ENCODE results near the gene ZCCHC3.

The ZCCHC3 gene

DNA sequence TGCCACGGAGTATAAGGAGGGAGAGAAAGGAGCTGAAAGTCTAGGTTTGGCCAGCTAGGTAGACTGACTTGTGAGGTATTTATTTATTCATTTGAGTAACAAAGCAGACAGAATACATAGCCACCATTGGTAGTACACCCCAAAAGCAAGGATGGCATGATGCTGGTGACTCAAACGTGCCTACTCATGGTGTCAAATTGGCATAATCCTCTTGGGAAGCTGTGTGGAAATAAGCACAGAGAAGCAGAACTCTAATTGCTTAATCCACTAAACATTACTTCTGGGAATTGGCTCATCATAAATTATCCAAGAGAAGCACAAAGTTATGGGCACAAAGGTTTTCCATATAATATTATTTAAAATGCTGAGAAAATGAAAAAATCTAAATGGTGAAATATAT, 37.4 kb upstream of the ZCCHC3 start:
- TF ChIP-seq, protein P1, sequence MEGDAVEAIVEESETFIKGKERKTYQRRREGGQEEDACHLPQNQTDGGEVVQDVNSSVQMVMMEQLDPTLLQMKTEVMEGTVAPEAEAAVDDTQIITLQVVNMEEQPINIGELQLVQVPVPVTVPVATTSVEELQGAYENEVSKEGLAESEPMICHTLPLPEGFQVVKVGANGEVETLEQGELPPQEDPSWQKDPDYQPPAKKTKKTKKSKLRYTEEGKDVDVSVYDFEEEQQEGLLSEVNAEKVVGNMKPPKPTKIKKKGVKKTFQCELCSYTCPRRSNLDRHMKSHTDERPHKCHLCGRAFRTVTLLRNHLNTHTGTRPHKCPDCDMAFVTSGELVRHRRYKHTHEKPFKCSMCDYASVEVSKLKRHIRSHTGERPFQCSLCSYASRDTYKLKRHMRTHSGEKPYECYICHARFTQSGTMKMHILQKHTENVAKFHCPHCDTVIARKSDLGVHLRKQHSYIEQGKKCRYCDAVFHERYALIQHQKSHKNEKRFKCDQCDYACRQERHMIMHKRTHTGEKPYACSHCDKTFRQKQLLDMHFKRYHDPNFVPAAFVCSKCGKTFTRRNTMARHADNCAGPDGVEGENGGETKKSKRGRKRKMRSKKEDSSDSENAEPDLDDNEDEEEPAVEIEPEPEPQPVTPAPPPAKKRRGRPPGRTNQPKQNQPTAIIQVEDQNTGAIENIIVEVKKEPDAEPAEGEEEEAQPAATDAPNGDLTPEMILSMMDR (IDR thresholded peaks at IDR 0.05; ENCODE audit: insufficient read depth, low read depth, low read length, missing control alignments) = no peak

DNA sequence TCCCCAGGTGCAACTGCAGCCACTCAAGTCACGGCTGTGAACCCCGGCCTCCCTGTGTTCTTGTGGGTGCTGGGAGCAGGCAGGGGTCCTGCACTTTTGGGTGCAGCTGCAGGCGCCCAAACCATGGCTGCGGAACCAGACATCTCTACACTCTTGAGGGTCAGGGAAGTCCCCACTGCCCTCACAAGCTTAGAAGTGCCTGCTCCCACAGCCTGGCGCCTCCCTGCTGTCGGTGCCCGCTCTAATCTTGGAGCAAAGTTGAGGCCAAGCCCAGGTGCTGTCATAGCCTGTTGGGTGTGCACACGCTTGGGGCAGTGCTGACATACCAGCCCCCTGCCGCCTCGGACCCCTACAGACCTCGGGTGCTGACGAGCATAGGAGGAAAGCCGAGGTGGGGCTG, 33.7 kb upstream of the ZCCHC3 start:
- no peak for DNase-seq (ENCODE audit: low read depth)
- no peak overlapping the region for H3K4me3 ChIP-seq (ENCODE audit: low read length)
- TF ChIP-seq, protein P1 (IDR thresholded peaks at IDR 0.05; ENCODE audit: insufficient read depth, low read depth, low read length, missing control alignments) = no peak

More for the DNA sequence above, 37.4 kb upstream of the ZCCHC3 start:
- H3K4me3 ChIP-seq (ENCODE audit: low read length) = no peak overlapping the region
- DNase-seq (ENCODE audit: low read depth) = no peak

DNA sequence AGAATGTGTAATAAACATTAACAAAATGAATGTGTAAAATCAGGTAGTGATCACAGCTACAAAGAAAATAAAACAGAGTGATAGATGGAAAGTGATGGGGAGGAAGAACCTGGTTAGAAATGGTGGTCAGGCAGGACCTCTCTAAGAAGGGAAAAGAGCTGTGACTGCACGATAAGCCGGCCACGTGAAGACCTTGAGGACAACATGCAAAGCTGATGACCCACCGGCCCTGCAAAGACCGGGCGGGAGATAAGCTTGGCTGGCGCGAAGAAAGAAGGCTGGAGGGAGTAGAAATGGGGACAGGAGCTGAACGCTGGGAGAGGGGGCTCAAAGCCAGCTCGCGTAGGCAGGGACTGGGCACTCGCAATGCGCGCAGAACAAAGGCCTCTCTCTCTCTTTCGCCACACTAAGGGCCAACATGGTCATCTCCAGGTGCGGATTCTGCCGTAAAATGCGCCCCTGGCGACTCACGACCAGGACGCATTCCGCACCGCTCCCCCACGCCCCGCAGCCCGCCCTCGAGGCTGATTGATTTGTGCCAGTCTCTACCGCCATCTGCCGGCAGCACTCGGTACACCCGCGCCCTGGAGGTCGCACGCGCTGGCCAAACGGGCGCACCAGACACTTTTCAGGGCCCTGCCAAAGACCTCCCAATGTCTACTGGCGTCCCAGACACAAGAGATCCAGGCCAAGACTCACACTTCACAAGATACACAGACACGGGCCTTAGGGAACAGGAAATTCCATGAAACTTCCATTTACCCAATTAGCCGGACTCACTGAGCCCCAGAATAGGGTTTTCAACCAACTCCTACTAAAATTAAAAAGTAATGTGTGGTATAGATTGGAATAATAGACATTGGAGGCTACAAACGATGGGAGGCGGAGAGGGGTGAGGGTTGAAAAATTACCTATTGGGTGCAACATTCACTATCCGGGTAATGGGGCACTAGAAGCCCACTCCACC, 30.5 kb upstream of the ZCCHC3 start:
- TF ChIP-seq, protein P1 (IDR thresholded peaks at IDR 0.05; ENCODE audit: insufficient read depth, low read depth, low read length, missing control alignments) = peak; percentile 89
- DNase-seq (ENCODE audit: low read depth) = peak; percentile 68

DNA sequence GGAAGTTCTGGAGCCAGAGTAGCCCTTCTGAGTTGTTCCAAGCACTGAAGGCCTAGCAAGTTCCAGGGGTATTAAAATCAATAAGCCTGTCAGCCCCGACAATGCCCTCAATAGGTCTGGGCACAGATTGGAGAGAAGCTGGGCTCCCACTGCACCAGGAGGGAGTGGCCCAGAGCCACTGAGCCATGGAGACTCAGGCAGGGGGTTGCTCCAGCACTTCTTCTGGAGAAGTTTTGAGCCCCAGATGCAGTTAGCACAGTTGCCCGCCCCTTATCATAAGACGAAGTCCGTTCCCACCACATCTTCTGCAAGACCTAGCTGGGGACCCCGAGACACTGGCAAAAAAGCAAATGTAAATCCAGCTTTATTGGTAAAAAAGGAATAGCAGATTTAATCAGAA, 26.9 kb upstream of the ZCCHC3 start:
- DNase-seq (ENCODE audit: low read depth) = no peak
- TF ChIP-seq, protein P1 (IDR thresholded peaks at IDR 0.05; ENCODE audit: insufficient read depth, low read depth, low read length, missing control alignments) = no peak
- H3K4me3 ChIP-seq (ENCODE audit: low read length) = no peak overlapping the region

More for the DNA sequence above, 30.5 kb upstream of the ZCCHC3 start:
- H3K4me3 ChIP-seq (ENCODE audit: low read length) = peak overlapping the region; percentile 48

DNA sequence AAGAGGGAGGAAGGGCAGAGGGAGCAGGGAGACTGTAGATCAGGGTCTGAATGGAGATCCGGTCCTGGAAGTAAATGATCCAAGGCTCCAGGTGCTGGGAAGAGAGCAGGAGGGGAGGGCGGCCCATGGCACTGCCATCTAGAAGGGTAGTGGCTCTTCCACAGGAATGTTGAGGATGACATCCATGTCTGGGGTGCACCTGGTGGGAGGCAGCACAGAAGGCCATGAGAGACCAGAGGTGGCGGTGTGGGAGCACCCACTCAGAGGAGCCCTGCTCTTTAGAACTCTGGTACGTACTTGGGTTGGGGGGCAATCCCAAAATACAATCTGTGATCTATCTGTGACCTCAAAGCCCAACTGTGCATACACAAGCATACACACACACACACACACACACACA, 26.3 kb upstream of the ZCCHC3 start:
- H3K4me3 ChIP-seq (ENCODE audit: low read length) = no peak overlapping the region
- DNase-seq (ENCODE audit: low read depth) = no peak
- TF ChIP-seq, protein P1 (IDR thresholded peaks at IDR 0.05; ENCODE audit: insufficient read depth, low read depth, low read length, missing control alignments) = no peak

DNA sequence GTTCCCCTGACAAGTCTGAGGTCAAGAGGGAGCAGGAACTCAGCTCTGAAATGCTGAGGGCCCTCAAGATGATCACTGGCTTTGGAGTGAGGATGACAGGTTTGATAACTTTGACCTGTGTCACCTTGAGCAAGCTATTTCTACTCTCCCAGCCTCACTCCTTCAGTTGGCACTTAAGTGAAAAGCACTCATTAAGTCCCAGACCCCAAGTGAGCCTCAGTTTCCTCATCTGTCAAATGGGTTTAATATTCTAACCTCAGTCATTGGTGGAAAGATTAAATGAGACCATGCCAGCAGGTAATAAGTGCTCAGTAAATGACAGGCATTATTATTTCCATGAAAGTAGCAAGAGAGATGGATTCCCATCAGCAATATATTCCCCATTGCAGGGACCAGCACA, 25.8 kb upstream of the ZCCHC3 start:
- TF ChIP-seq, protein P1 (IDR thresholded peaks at IDR 0.05; ENCODE audit: insufficient read depth, low read depth, low read length, missing control alignments) = no peak
- no peak for DNase-seq (ENCODE audit: low read depth)
- H3K4me3 ChIP-seq (ENCODE audit: low read length) = no peak overlapping the region

Measured in epithelial cell of esophagus (primary cell).